GM12891 (cell line): ENCODE results near the gene NPAS2.

ENCODE experiments used
- PAX5 ChIP-seq: IDR thresholded peaks from 2 replicates; pipeline ENCODE4 v1.6.1; 2011; ENCODE audit warnings: low read length, moderate library complexity, mild to moderate bottlenecking; ENCODE audit not compliant: insufficient read depth, severe bottlenecking
- POLR2A ChIP-seq: IDR thresholded peaks from 2 replicates; pipeline ENCODE4 v1.6.1; 2011; ENCODE audit warnings: low read depth, low read length, control low read depth
- POLR2AphosphoS5 ChIP-seq: IDR thresholded peaks from 2 replicates; pipeline ENCODE4 v1.6.1; 2011; ENCODE audit warnings: low read depth, low read length, control low read depth
- POU2F2 ChIP-seq: IDR thresholded peaks from 2 replicates; pipeline ENCODE4 v1.6.1; 2011; ENCODE audit warnings: low read depth, mild to moderate bottlenecking, control low read depth, low read length, moderate library complexity
- SPI1 ChIP-seq: IDR thresholded peaks from 2 replicates; pipeline ENCODE4 v1.6.1; 2011; ENCODE audit warnings: low read depth, low read length, control low read depth
- TAF1 ChIP-seq: IDR thresholded peaks from 2 replicates; pipeline ENCODE4 v1.6.1; 2011; ENCODE audit warnings: low read depth, low read length, control low read depth

GRCh38 chr2:100983684-100984310, 163.9 kb downstream of the NPAS2 start:
- no peak for TF ChIP-seq POLR2A
- TF ChIP-seq POLR2AphosphoS5, result no peak
- TF ChIP-seq TAF1, result no peak
- TF ChIP-seq SPI1, result no peak
- no peak for TF ChIP-seq PAX5
- no peak for TF ChIP-seq POU2F2
